ENCODE measurements around the gene GFAP. TPM values are rescaled to one million over a fixed set of nuclear protein-coding genes. Genes with fewer than 3 reads are reported as not detected.

GFAP gene
- total RNA-seq, 1 donor from 2014 or later, result 8.2 TPM

- no peak for DNase-seq (ENCODE audit: low read depth)
These were observed 13.1 kb downstream of the GFAP start for GRCh38 chr17:44902135-44902760.

- peak; percentile 86 for DNase-seq (ENCODE audit: low read depth)
These were observed 13.8 kb downstream of the GFAP start for GRCh38 chr17:44901411-44901921.

- peak; percentile 78 for DNase-seq (ENCODE audit: low read depth)
These were observed 14.4 kb downstream of the GFAP start for GRCh38 chr17:44900894-44901293.

GRCh38 chr17:44899074-44899782 is 16.1 kb downstream of the GFAP start, which contains the start of gene EFTUD2:
TSS of gene EFTUD2 (minus strand) at chr17:44899445. CDS start at chr17:44894521, 4,924 bp downstream.
- DNase-seq (ENCODE audit: low read depth), result peak; percentile 70

- DNase-seq (ENCODE audit: low read depth), result no peak
These were observed 16.6 kb downstream of the GFAP start for GRCh38 chr17:44898768-44899073.

GRCh38 chr17:44894642-44895041 is 20.7 kb downstream of the GFAP start:
- no peak for DNase-seq (ENCODE audit: low read depth)

- DNase-seq (ENCODE audit: low read depth), result no peak
These were observed 23.1 kb downstream of the GFAP start for GRCh38 chr17:44892250-44892649.

- DNase-seq (ENCODE audit: low read depth), result no peak
These were observed 26.3 kb downstream of the GFAP start for GRCh38 chr17:44889003-44889402.

GRCh38 chr17:44887971-44888954 is 27.0 kb downstream of the GFAP start:
- no peak for DNase-seq (ENCODE audit: low read depth)

- DNase-seq (ENCODE audit: low read depth), result no peak
These were observed 28.3 kb downstream of the GFAP start for GRCh38 chr17:44887016-44887415.

- DNase-seq (ENCODE audit: low read depth), result no peak
These were observed 30.4 kb downstream of the GFAP start for GRCh38 chr17:44884941-44885340.

GRCh38 chr17:44881145-44881544 is 34.2 kb downstream of the GFAP start:
- no peak for DNase-seq (ENCODE audit: low read depth)

GRCh38 chr17:44880062-44880461 is 35.2 kb downstream of the GFAP start:
- DNase-seq (ENCODE audit: low read depth), result no peak

- DNase-seq (ENCODE audit: low read depth), result no peak
These were observed 35.9 kb downstream of the GFAP start for GRCh38 chr17:44879376-44879775.

GRCh38 chr17:44878627-44879221 is 36.6 kb downstream of the GFAP start:
- DNase-seq (ENCODE audit: low read depth), result peak; percentile 28

GRCh38 chr17:44877121-44877520 is 38.2 kb downstream of the GFAP start:
- DNase-seq (ENCODE audit: low read depth), result no peak

- DNase-seq (ENCODE audit: low read depth), result no peak
These were observed 39.5 kb downstream of the GFAP start for GRCh38 chr17:44875761-44876160.

- DNase-seq (ENCODE audit: low read depth), result no peak
These were observed 43.0 kb downstream of the GFAP start for GRCh38 chr17:44872131-44872768.

- no peak for DNase-seq (ENCODE audit: low read depth)
These were observed 43.7 kb downstream of the GFAP start for GRCh38 chr17:44871556-44871955.

- no peak for DNase-seq (ENCODE audit: low read depth)
These were observed 47.5 kb downstream of the GFAP start for GRCh38 chr17:44867841-44868240.

- no peak for DNase-seq (ENCODE audit: low read depth)
These were observed 49.4 kb downstream of the GFAP start for GRCh38 chr17:44865931-44866330.

Data from renal cortical epithelial cell (primary cell).